ENCODE results near the gene KIAA0825.

KIAA0825 gene

GRCh38 chr5:94618493-94619328 lies at the start of gene KIAA0825, which contains the start of gene SLF1:
TSS of gene KIAA0825 (minus strand) at chr5:94618604. CDS start at chr5:94537126, 81,478 bp downstream.
TSS of gene SLF1 (plus strand) at chr5:94618669. CDS start at chr5:94628811, 10,142 bp downstream.
- DNase-seq, result peak; percentile 86

- no peak for DNase-seq
Observed at GRCh38 chr5:94667937-94668336, 49.5 kb upstream of the KIAA0825 start.

GRCh38 chr5:94661086-94661485 lies 42.7 kb upstream of the KIAA0825 start:
- DNase-seq, result no peak

GRCh38 chr5:94660506-94660905 lies 42.1 kb upstream of the KIAA0825 start:
- DNase-seq, result no peak

- DNase-seq, result no peak
Observed at GRCh38 chr5:94658272-94658671, 39.9 kb upstream of the KIAA0825 start.

GRCh38 chr5:94649874-94650273 lies 31.5 kb upstream of the KIAA0825 start:
- no peak for DNase-seq

- DNase-seq, result no peak
Observed at GRCh38 chr5:94646758-94647157, 28.4 kb upstream of the KIAA0825 start.

- DNase-seq, result no peak
Observed at GRCh38 chr5:94645053-94645452, 26.6 kb upstream of the KIAA0825 start.

- DNase-seq, result no peak
Observed at GRCh38 chr5:94640176-94640575, 21.8 kb upstream of the KIAA0825 start.

GRCh38 chr5:94632024-94632423 lies 13.6 kb upstream of the KIAA0825 start:
- no peak for DNase-seq

GRCh38 chr5:94627191-94627590 lies 8.8 kb upstream of the KIAA0825 start:
- no peak for DNase-seq

GRCh38 chr5:94623877-94624276 lies 5.5 kb upstream of the KIAA0825 start:
- no peak for DNase-seq

- DNase-seq, result no peak
Observed at GRCh38 chr5:94623011-94623410, 4.6 kb upstream of the KIAA0825 start.

- no peak for DNase-seq
Observed at GRCh38 chr5:94621763-94622162, 3.4 kb upstream of the KIAA0825 start.

GRCh38 chr5:94620256-94620655 lies 1.9 kb upstream of the KIAA0825 start:
- DNase-seq, result no peak

GRCh38 chr5:94618029-94618492 lies 343 bp downstream of the KIAA0825 start:
- DNase-seq, result peak; percentile 36

- DNase-seq, result no peak
Observed at GRCh38 chr5:94615862-94616261, 2.5 kb downstream of the KIAA0825 start.

GRCh38 chr5:94614156-94614805 lies 4.1 kb downstream of the KIAA0825 start:
- DNase-seq, result no peak

GRCh38 chr5:94613583-94613982 lies 4.8 kb downstream of the KIAA0825 start:
- DNase-seq, result peak; percentile 21

- DNase-seq, result no peak
Observed at GRCh38 chr5:94595281-94595840, 23.0 kb downstream of the KIAA0825 start.

GRCh38 chr5:94577466-94578245 lies 40.7 kb downstream of the KIAA0825 start:
- peak; percentile 63 for DNase-seq

GRCh38 chr5:94575196-94575595 lies 43.2 kb downstream of the KIAA0825 start:
- DNase-seq, result peak; percentile 41

- peak; percentile 16 for DNase-seq
Observed at GRCh38 chr5:94573349-94573748, 45.1 kb downstream of the KIAA0825 start.

All from CD4-positive, alpha-beta T cell treated with Interleukin-12 subunit alpha and Interleukin-12 subunit beta, for 1 hour (primary cell).